ENCODE results near the gene GALNT7.

- TF ChIP-seq EZH2 (IDR thresholded peaks at IDR 0.05; ENCODE audit: borderline replicate concordance, insufficient read depth, low read length, poor library complexity, severe bottlenecking) (no peak), POLR2AphosphoS5 (IDR thresholded peaks at IDR 0.05) (no peak), CTCF (IDR thresholded peaks at IDR 0.05; ENCODE audit: poor library complexity, severe bottlenecking) (no peak), MXI1 (conservative IDR thresholded peaks at IDR 0.05; ENCODE audit: poor library complexity, severe bottlenecking) (no peak), EP300 (conservative IDR thresholded peaks at IDR 0.05; ENCODE audit: poor library complexity, severe bottlenecking) (no peak)
Observed at GRCh38 chr4:173325007-173325736, 156.6 kb downstream of the GALNT7 start.

All from neural cell (in vitro differentiated cells).